ENCODE data around the gene HOXB6.

The HOXB6 gene

GRCh38 chr17:48628649-48629410, 24.0 kb upstream of the HOXB6 start:
- peaks cover 16% of the 10 kb centered on the region for H4K20me1 ChIP-seq (ENCODE audit: insufficient read depth, low read length, poor library complexity, severe bottlenecking)
- TF ChIP-seq EZH2phosphoT487 (IDR thresholded peaks at IDR 0.05; ENCODE audit: borderline replicate concordance) (no peak), CTCF (conservative IDR thresholded peaks at IDR 0.05; ENCODE audit: low read length) (no peak)
- no peaks in the 10 kb centered on the region for H3K9me3 ChIP-seq (ENCODE audit: insufficient read depth, low read depth, low read length)
- H3K9ac ChIP-seq (ENCODE audit: low read depth, low read length, poor library complexity, severe bottlenecking): peak overlapping the region; percentile 98
- H3K4me1 ChIP-seq (ENCODE audit: insufficient read depth, low read length, poor library complexity, severe bottlenecking): peaks cover 38% of the 10 kb centered on the region
- H3K4me2 ChIP-seq (ENCODE audit: low read depth, low read length, poor library complexity, severe bottlenecking): peak overlapping the region; percentile 95
- H3F3A ChIP-seq (ENCODE audit: low read depth): no peaks in the 10 kb centered on the region
- no peaks in the 10 kb centered on the region for H3K9me2 ChIP-seq (replicated peaks; ENCODE audit: low read depth, low read length)
- H3K4me3 ChIP-seq (ENCODE audit: low read length, poor library complexity, severe bottlenecking): peak overlapping the region; percentile 89
- H3K36me3 ChIP-seq (ENCODE audit: insufficient read depth, low read length): no peaks in the 10 kb centered on the region
- H3K27me3 ChIP-seq (ENCODE audit: insufficient read depth, low read length, poor library complexity, severe bottlenecking): peaks cover 23% of the 10 kb centered on the region
- peaks cover 98% of the 10 kb centered on the region for H3K79me2 ChIP-seq (ENCODE audit: insufficient read depth, low read length)
- no peak overlapping the region for H2AFZ ChIP-seq (ENCODE audit: low read length)

- TF ChIP-seq CTCF (conservative IDR thresholded peaks at IDR 0.05; ENCODE audit: low read length) (no peak), EZH2phosphoT487 (IDR thresholded peaks at IDR 0.05; ENCODE audit: borderline replicate concordance) (no peak)
- Histone ChIP-seq H3K27me3 (ENCODE audit: insufficient read depth, low read length, poor library complexity, severe bottlenecking) (peaks cover 25% of the 10 kb centered on the region), H2AFZ (ENCODE audit: low read length) (no peak overlapping the region), H3F3A (ENCODE audit: low read depth) (no peaks in the 10 kb centered on the region), H3K9ac (ENCODE audit: low read depth, low read length, poor library complexity, severe bottlenecking) (peak overlapping the region; percentile 98), H3K4me1 (ENCODE audit: insufficient read depth, low read length, poor library complexity, severe bottlenecking) (peaks cover 47% of the 10 kb centered on the region), H3K9me2 (replicated peaks; ENCODE audit: low read depth, low read length) (no peaks in the 10 kb centered on the region), H3K9me3 (ENCODE audit: insufficient read depth, low read depth, low read length) (no peaks in the 10 kb centered on the region), H3K79me2 (ENCODE audit: insufficient read depth, low read length) (peaks cover 98% of the 10 kb centered on the region), H3K36me3 (ENCODE audit: insufficient read depth, low read length) (no peaks in the 10 kb centered on the region), H4K20me1 (ENCODE audit: insufficient read depth, low read length, poor library complexity, severe bottlenecking) (peaks cover 19% of the 10 kb centered on the region), H3K4me3 (ENCODE audit: low read length, poor library complexity, severe bottlenecking) (peak overlapping the region; percentile 89), H3K4me2 (ENCODE audit: low read depth, low read length, poor library complexity, severe bottlenecking) (peak overlapping the region; percentile 95)
Measured at GRCh38 chr17:48627623-48628521, 23.1 kb upstream of the HOXB6 start.

- peaks cover 48% of the 10 kb centered on the region for H3K4me1 ChIP-seq (ENCODE audit: insufficient read depth, low read length, poor library complexity, severe bottlenecking)
- peak overlapping the region; percentile 89 for H3K4me3 ChIP-seq (ENCODE audit: low read length, poor library complexity, severe bottlenecking)
- H3K9me3 ChIP-seq (ENCODE audit: insufficient read depth, low read depth, low read length): no peaks in the 10 kb centered on the region
- no peaks in the 10 kb centered on the region for H3F3A ChIP-seq (ENCODE audit: low read depth)
- peaks cover 24% of the 10 kb centered on the region for H4K20me1 ChIP-seq (ENCODE audit: insufficient read depth, low read length, poor library complexity, severe bottlenecking)
- peak overlapping the region; percentile 95 for H3K4me2 ChIP-seq (ENCODE audit: low read depth, low read length, poor library complexity, severe bottlenecking)
- peaks cover 5% of the 10 kb centered on the region; the same call in 1 of the 2 replicates for H3K36me3 ChIP-seq (ENCODE audit: insufficient read depth, low read length)
- H3K79me2 ChIP-seq (ENCODE audit: insufficient read depth, low read length): peaks cover 98% of the 10 kb centered on the region
- no peak for TF ChIP-seq EZH2phosphoT487 (IDR thresholded peaks at IDR 0.05; ENCODE audit: borderline replicate concordance)
- no peak for TF ChIP-seq CTCF (conservative IDR thresholded peaks at IDR 0.05; ENCODE audit: low read length)
- peaks cover 28% of the 10 kb centered on the region for H3K27me3 ChIP-seq (ENCODE audit: insufficient read depth, low read length, poor library complexity, severe bottlenecking)
- H3K9me2 ChIP-seq (replicated peaks; ENCODE audit: low read depth, low read length): no peaks in the 10 kb centered on the region
- no peak overlapping the region for H2AFZ ChIP-seq (ENCODE audit: low read length)
- peak overlapping the region; percentile 98 for H3K9ac ChIP-seq (ENCODE audit: low read depth, low read length, poor library complexity, severe bottlenecking)
Measured at GRCh38 chr17:48627118-48627597, 22.4 kb upstream of the HOXB6 start.

Data from Loucy (cell line).